ENCODE measurements around the gene BROX.

DNA sequence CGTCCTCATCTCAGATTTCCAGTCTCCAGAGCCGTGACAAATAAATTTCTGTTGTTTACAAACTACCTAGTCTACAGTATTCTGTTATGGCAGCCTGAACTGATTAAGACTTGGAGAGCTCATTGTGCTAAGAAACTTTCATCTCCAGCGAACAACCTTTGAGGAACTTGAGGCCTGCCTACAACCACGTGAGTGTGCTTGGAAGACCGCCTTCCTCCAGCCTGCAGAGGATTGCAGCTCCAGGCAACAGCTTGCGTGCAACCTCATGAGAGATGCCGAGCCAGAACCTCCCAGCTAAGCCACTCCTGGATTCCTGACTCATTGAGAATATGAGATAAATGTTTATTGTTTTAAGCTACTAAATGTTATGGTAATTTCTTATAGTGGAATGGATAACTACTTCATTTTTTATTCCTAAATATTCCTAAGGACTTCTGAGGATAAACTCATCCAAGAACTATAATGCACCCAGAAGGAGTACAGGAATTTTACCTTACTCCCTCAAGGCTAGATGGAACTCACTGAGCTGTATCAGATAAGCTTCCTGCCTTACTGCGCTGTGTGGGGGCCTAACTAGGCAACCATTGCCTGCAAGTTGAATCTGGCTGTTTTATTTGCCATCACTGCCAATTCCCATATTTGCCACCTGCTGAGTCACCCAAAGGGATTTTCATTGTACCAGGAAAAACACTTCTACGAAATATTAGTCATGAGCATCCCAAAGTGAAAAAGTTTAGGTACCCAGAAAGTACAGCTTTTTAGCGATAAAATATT, 42.2 kb downstream of the BROX start:
- TF ChIP-seq, protein P1, sequence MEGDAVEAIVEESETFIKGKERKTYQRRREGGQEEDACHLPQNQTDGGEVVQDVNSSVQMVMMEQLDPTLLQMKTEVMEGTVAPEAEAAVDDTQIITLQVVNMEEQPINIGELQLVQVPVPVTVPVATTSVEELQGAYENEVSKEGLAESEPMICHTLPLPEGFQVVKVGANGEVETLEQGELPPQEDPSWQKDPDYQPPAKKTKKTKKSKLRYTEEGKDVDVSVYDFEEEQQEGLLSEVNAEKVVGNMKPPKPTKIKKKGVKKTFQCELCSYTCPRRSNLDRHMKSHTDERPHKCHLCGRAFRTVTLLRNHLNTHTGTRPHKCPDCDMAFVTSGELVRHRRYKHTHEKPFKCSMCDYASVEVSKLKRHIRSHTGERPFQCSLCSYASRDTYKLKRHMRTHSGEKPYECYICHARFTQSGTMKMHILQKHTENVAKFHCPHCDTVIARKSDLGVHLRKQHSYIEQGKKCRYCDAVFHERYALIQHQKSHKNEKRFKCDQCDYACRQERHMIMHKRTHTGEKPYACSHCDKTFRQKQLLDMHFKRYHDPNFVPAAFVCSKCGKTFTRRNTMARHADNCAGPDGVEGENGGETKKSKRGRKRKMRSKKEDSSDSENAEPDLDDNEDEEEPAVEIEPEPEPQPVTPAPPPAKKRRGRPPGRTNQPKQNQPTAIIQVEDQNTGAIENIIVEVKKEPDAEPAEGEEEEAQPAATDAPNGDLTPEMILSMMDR (IDR thresholded peaks at IDR 0.05) = no peak
- peak in 1 of 3 donors; percentile 11 for TF ChIP-seq POLR2AphosphoS5 (IDR thresholded peaks at IDR 0.05)
- TF ChIP-seq POLR2A (IDR thresholded peaks at IDR 0.05) = no peak
